GM19468 (cell line): Measurements from ENCODE around the gene FCRL6.

Experiments used
- ATAC-seq: cut with Tn5 transposase; IDR thresholded peaks from one replicate; pipeline ENCODE4 v1.9.1; 2021; ENCODE audit warnings: mild to moderate bottlenecking, moderate library complexity, moderate number of reproducible peaks; ENCODE audit not compliant: unreplicated experiment; ENCODE audit errors: extremely low read depth

Gene FCRL6

GRCh38 chr1:159831412-159832141 is 29.4 kb downstream of the FCRL6 start:
- ATAC-seq: no peak

GRCh38 chr1:159832309-159832708 is 30.1 kb downstream of the FCRL6 start:
- ATAC-seq: no peak

- ATAC-seq: no peak
Observed at GRCh38 chr1:159835356-159835755, 33.2 kb downstream of the FCRL6 start.

DNA sequence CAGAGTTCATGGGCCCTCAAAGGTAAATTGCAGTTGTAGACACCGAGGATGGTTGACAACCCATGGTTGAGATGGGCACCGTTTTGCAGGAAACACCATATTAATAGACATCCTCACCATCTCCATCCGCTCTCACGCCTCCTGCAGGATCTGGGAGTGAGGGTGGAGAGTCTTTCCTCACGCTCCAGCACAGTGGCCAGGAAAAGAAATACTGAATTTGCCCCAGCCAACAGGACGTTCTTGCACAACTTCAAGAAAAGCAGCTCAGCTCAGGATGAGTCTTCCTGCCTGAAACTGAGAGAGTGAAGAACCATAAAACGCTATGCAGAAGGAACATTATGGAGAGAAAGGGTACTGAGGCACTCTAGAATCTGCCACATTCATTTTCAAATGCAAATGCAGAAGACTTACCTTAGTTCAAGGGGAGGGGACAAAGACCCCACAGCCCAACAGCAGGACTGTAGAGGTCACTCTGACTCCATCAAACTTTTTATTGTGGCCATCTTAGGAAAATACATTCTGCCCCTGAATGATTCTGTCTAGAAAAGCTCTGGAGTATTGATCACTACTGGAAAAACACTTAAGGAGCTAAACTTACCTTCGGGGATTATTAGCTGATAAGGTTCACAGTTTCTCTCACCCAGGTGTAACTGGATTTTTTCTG is 33.8 kb downstream of the FCRL6 start:
- ATAC-seq: no peak

GRCh38 chr1:159838715-159839114 is 36.6 kb downstream of the FCRL6 start:
- ATAC-seq: peak; percentile 38

DNA sequence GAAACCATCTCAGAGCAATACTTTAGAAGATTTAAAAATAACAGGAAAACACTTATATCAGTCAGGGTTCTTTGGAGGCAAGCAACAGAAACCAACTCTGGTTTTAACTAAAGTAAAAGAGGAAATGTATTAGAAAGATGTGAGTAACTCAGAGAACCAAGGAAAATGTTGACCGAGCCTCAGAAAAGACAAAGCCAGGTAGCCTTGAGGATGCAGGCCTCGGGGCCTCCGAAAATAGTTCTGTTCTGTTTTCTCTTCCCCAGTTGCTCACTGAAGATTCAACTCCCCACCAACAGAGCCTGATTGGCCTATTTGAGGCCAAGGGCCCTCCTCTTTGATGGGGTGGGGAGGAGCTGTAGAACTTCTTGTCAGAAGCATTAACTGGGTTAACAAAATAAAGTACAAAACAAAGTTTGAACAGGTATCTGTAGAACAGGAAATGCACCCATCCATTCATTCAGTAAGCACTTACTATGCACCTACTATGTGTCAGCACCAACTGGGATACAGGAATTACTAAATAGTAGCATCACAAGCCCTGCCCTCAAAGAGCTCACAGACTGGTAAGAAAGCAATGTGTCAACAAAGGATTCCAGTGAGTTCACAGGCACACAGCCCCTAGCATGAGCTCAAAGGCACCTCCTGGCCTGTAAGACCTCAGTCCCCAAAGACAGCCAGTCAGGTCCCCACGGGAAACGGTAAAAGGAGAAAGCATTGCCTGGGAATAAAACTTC is 37.1 kb downstream of the FCRL6 start:
- ATAC-seq: peak; percentile 42

- no peak for ATAC-seq
Observed at GRCh38 chr1:159841749-159842148, 39.6 kb downstream of the FCRL6 start.

- no peak for ATAC-seq
Observed at GRCh38 chr1:159843459-159843858, 41.3 kb downstream of the FCRL6 start.

DNA sequence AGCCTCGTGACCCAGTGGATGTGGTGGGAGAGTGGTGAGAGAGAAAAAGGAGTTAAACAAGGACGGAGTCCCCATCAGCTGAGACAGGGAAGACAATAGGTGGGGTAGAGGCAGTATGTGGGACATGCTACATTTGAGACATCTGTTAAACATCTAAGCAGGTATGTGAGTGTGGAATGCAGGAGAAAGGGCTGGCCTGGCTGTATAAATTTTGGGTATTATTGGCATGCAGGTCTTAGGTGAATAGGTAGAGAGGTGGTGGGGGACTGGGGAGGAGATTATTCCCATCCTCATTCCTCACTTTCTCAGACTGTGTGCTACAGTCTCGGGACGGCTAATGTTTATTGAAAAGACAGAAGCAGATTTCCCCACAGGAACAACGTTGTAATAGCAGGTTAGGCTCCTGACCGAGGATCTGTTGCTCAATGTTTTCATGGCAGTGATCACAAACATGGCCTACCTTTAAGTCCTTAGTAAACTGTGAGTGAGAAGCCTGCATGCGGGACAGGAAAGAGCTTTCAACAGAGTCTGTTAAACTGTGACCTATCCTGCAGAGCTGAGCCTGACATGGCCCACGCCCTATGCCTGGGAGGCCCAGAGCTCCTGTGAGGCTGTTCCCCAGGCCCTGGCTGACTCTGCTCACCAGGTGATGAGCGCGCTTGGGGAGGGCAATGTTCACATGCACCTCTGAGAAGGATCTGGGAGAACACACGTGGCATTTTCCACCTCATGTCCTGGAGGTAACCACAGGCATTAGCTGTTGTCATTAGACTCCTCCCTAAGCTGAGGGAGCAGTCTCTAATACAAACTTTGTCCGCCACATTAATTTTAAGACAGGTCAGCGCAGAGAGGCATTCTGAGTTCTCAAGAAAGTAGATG is 43.8 kb downstream of the FCRL6 start:
- no peak for ATAC-seq

DNA sequence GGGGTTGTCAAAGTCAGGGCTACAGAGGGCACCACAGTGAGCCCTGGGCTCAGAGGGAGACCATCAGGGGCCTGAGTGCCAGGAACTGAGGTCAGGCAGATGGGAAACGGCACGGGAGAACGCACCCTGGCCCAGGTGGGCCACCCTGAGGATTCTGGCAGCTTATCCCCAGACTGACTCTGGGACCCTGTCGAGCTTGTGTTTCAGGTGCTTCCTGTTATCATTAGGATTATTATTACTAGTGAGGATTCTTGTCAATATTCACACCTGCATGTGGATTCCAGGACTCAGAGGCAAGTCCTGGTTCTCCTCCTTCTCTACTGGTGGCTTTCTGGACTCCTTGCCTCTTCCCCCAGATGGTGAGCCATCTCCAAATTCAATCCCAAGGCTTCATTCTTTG is 45.1 kb downstream of the FCRL6 start:
- no peak for ATAC-seq

DNA sequence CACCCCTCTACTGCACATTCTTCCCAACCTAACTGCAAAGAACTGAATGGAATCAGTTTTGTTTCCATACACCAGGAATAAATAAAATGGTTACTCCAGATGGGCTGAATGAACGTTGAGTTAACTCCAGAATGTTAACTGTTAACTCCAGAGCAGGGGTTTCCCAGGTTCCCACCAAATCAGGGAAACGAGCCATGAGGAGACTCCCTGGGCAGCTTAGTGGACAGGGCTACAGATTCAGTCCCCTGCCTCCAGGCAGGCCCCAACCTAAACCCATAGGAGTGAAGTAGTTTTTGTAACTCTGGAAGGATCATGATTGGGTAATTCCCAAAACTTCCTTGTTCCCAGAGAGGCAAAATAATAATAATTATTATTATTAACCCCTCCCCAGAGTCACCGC is 46.2 kb downstream of the FCRL6 start:
- ATAC-seq: no peak

GRCh38 chr1:159849626-159850366 is 47.6 kb downstream of the FCRL6 start:
- ATAC-seq: no peak

GRCh38 chr1:159851407-159851806 is 49.2 kb downstream of the FCRL6 start:
- no peak for ATAC-seq

- no peak for ATAC-seq
Observed at GRCh38 chr1:159853417-159854115, 51.4 kb downstream of the FCRL6 start.

DNA sequence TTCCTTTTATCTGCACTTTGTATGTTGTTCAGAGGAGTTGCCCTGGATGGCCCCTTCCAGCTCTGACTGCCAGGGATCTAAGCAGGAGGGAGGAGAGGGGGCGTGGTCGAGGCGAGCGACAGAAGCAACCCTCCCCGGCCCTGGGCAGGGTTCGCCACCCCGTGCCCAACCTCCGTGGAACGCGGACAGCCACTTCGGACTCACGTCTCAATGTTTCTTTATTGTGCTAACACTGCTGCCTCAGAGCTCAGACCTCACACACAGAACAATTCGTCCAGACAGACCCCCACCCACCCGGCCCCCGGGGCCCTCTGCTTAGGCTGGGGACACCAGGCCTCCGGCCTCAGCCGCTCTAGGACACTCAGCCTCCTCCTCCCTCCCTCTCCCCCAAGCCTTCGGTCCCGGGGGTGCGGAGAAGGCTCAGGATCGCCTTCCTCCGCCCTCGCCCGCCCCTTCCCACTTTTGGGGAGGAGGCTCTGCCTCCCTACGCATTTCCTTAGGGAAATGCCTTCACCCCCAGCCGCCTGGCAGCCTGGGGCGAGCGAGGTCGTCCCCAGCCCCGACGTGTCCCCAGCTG is 52.0 kb downstream of the FCRL6 start:
- ATAC-seq: no peak

DNA sequence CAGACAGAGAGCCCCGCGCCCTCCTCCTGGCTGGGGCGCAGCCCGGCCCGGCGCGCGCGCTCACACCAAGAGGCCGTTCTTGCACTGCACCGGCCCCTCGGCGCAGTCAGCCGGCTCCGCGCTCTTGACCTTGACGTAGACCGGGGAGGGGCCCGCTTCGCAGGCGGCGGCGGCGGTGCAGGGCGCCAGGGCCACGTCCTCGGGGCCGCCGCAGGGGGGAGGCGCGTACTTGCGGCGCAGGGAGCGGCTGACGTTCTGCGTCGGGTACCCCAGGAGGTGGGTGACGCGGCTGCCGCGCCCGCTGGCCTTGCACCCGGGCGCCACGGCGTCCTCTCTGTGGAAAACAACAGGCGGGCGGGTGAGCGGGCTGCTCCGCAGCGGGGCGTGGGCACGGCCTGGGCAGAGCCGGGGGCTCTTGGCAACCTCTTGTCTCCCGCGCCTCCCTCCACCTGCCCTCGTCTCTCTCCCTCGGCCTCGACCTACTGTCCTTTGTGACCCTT is 52.6 kb downstream of the FCRL6 start:
- ATAC-seq: peak; percentile 88

GRCh38 chr1:159855709-159856108 is 53.5 kb downstream of the FCRL6 start:
- no peak for ATAC-seq

GRCh38 chr1:159856576-159856975 is 54.4 kb downstream of the FCRL6 start:
- ATAC-seq: no peak

- ATAC-seq: no peak
Observed at GRCh38 chr1:159857889-159858288, 55.7 kb downstream of the FCRL6 start.
